ENCODE results near the gene SETD1B. TPM values are rescaled to one million over a fixed set of nuclear protein-coding genes. Genes with fewer than 3 reads are reported as not detected.
A peak's percentile ranks its signal among the peaks of the same experiment; 100 is the strongest.

SETD1B gene
- total and polyA plus RNA-seq, 2 donors (not counting 3 experiments of a cell fraction or from before 2014, with no cell fraction given), result 2.6 to 27.0 TPM

GRCh38 chr12:121778567-121779421 lies 25.0 kb upstream of the SETD1B start:
- no peaks in the 10 kb centered on the region for H3K9me3 ChIP-seq (replicated peaks; ENCODE audit: control insufficient read depth, insufficient read depth, low read length)
- dilution Hi-C loops (cut with MboI; ENCODE audit: extremely low pct_ligation_motif_present, low sequenced_read_pairs) (no loop called here), intact Hi-C loops (cut with micrococcal nuclease) (loop anchor here (10.0 kb wide), 1 partner anchor 284 kb away; no protein-coding TSS in a partner anchor)
- H3K79me2 ChIP-seq (ENCODE audit: control insufficient read depth, insufficient read depth, low read length), result no peaks in the 10 kb centered on the region
- TSS peak; percentile 26 for BruUV-seq (replicated peaks)
- ChIA-PET CTCF (interaction anchor here (1.1 to 10.2 kb wide), 3 partner anchors 14 to 67 kb away, joined by 4 to 173 read pairs (median 7); partner anchors contain the start of genes RHOF and TMEM120B), POLR2A (no interaction called here)
- H3K9me1 ChIP-seq (replicated peaks; ENCODE audit: control insufficient read depth, extremely low read depth, insufficient read depth, low read length), result no peaks in the 10 kb centered on the region
- H3K4me2 ChIP-seq (ENCODE audit: insufficient read depth, low read length), result no peak overlapping the region
- FAIRE-seq (no peak), DNase-seq (ENCODE audit: low read depth, low spot score) (no peak)
- H2AFZ ChIP-seq (ENCODE audit: low read depth, low read length), result no peak overlapping the region
- H3K36me3 ChIP-seq (ENCODE audit: control insufficient read depth in 2 of 2, extremely low read depth in 1 of 2, insufficient read depth in 2 of 2, low read length in 2 of 2), result no peaks in the 10 kb centered on the region
- TF ChIP-seq EZH2 (IDR thresholded peaks at IDR 0.05; ENCODE audit: borderline replicate concordance, low read depth, low read length, severe bottlenecking), result no peak
- no peak for TF ChIP-seq GATA2 (IDR thresholded peaks at IDR 0.05; ENCODE audit: insufficient read depth, insufficient read length, low read depth, low read length)
- TF ChIP-seq, protein P1, sequence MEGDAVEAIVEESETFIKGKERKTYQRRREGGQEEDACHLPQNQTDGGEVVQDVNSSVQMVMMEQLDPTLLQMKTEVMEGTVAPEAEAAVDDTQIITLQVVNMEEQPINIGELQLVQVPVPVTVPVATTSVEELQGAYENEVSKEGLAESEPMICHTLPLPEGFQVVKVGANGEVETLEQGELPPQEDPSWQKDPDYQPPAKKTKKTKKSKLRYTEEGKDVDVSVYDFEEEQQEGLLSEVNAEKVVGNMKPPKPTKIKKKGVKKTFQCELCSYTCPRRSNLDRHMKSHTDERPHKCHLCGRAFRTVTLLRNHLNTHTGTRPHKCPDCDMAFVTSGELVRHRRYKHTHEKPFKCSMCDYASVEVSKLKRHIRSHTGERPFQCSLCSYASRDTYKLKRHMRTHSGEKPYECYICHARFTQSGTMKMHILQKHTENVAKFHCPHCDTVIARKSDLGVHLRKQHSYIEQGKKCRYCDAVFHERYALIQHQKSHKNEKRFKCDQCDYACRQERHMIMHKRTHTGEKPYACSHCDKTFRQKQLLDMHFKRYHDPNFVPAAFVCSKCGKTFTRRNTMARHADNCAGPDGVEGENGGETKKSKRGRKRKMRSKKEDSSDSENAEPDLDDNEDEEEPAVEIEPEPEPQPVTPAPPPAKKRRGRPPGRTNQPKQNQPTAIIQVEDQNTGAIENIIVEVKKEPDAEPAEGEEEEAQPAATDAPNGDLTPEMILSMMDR (IDR thresholded peaks at IDR 0.05; ENCODE audit: extremely low read depth in 1 of 2, insufficient read depth in 1 of 2, low read depth in 1 of 2, low read length in 2 of 2), result no peak
- no peak for TF ChIP-seq JUN (IDR thresholded peaks at IDR 0.05; ENCODE audit: borderline replicate concordance, insufficient read depth, insufficient read length, low read depth)
- no peak for TF ChIP-seq MAX (IDR thresholded peaks at IDR 0.05; ENCODE audit: insufficient read depth, insufficient read length)
- TF ChIP-seq FOS (IDR thresholded peaks at IDR 0.05; ENCODE audit: borderline replicate concordance, insufficient read depth, low read length), result no peak
- no peak for TF ChIP-seq POLR2AphosphoS5 (IDR thresholded peaks at IDR 0.05; ENCODE audit: insufficient read depth, low read depth, low read length)
- TF ChIP-seq MYC (IDR thresholded peaks at IDR 0.05; ENCODE audit: low read depth, low read length), result no peak
- no peak for TF ChIP-seq POLR2A (IDR thresholded peaks at IDR 0.05; ENCODE audit: low read depth, low read length)
- no peak overlapping the region for H3K27ac ChIP-seq (ENCODE audit: insufficient read depth, low read depth, low read length)
- no peaks in the 10 kb centered on the region for H4K20me1 ChIP-seq (replicated peaks; ENCODE audit: control insufficient read depth, extremely low read depth, insufficient read depth, low read length)
- no peak overlapping the region for H3K4me3 ChIP-seq (replicated peaks in 1 of 3; ENCODE audit: insufficient read depth in 1 of 3, low read depth in 1 of 3, low read length in 3 of 3)
- no peaks in the 10 kb centered on the region for H3K4me1 ChIP-seq (ENCODE audit: control insufficient read depth, extremely low read depth, insufficient read depth, low read length)
- no peaks in the 10 kb centered on the region for H3K27me3 ChIP-seq (ENCODE audit: control insufficient read depth in 2 of 2, insufficient read depth in 2 of 2, low read length in 2 of 2)
- H3K9ac ChIP-seq (replicated peaks; ENCODE audit: extremely low read depth, insufficient read depth, low read length), result no peak overlapping the region

Measured in endothelial cell of umbilical vein (primary cell).